ENCODE data around the gene PDPK1.

The PDPK1 gene

GRCh38 chr16:2501946-2502895 is 35.6 kb upstream of the PDPK1 start:
- TF ChIP-seq BACH2 (CRISPR knock-in tag; IDR thresholded peaks at IDR 0.05; ENCODE audit: borderline replicate concordance) = no peak
- TF ChIP-seq ESRRG (CRISPR knock-in tag; IDR thresholded peaks at IDR 0.05) = no peak
- TF ChIP-seq POU6F1 (CRISPR knock-in tag; IDR thresholded peaks at IDR 0.05; ENCODE audit: borderline replicate concordance, low read depth) = no peak
- TF ChIP-seq TCF4 (CRISPR knock-in tag; IDR thresholded peaks at IDR 0.05; ENCODE audit: borderline replicate concordance) = no peak
- TF ChIP-seq TOX (CRISPR knock-in tag; IDR thresholded peaks at IDR 0.05; ENCODE audit: borderline replicate concordance) = no peak
- TF ChIP-seq RARB (CRISPR knock-in tag; IDR thresholded peaks at IDR 0.05) = no peak
- TF ChIP-seq ARNTL (CRISPR knock-in tag; IDR thresholded peaks at IDR 0.05; ENCODE audit: borderline replicate concordance, low read depth) = no peak
- TF ChIP-seq ZC3H10 (CRISPR knock-in tag; IDR thresholded peaks at IDR 0.05) = no peak
- no peak for TF ChIP-seq PPARA (CRISPR knock-in tag; IDR thresholded peaks at IDR 0.05; ENCODE audit: borderline replicate concordance)
- TF ChIP-seq GLIS3 (CRISPR knock-in tag; IDR thresholded peaks at IDR 0.05) = no peak
- TF ChIP-seq ZFP3 (CRISPR knock-in tag; IDR thresholded peaks at IDR 0.05) = no peak
- no peak for TF ChIP-seq ZFP30 (CRISPR knock-in tag; IDR thresholded peaks at IDR 0.05)
- no peak for TF ChIP-seq ZNF70 (CRISPR knock-in tag; IDR thresholded peaks at IDR 0.05)
- TF ChIP-seq, protein P1, sequence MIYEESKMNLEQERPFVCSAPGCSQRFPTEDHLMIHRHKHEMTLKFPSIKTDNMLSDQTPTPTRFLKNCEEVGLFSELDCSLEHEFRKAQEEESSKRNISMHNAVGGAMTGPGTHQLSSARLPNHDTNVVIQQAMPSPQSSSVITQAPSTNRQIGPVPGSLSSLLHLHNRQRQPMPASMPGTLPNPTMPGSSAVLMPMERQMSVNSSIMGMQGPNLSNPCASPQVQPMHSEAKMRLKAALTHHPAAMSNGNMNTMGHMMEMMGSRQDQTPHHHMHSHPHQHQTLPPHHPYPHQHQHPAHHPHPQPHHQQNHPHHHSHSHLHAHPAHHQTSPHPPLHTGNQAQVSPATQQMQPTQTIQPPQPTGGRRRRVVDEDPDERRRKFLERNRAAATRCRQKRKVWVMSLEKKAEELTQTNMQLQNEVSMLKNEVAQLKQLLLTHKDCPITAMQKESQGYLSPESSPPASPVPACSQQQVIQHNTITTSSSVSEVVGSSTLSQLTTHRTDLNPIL (CRISPR knock-in tag; IDR thresholded peaks at IDR 0.05; ENCODE audit: low read depth) = no peak
- TF ChIP-seq OSR1 (CRISPR knock-in tag; IDR thresholded peaks at IDR 0.05) = no peak
- TF ChIP-seq PATZ1 (CRISPR knock-in tag; IDR thresholded peaks at IDR 0.05; ENCODE audit: borderline replicate concordance) = no peak
- TF ChIP-seq, protein P2, sequence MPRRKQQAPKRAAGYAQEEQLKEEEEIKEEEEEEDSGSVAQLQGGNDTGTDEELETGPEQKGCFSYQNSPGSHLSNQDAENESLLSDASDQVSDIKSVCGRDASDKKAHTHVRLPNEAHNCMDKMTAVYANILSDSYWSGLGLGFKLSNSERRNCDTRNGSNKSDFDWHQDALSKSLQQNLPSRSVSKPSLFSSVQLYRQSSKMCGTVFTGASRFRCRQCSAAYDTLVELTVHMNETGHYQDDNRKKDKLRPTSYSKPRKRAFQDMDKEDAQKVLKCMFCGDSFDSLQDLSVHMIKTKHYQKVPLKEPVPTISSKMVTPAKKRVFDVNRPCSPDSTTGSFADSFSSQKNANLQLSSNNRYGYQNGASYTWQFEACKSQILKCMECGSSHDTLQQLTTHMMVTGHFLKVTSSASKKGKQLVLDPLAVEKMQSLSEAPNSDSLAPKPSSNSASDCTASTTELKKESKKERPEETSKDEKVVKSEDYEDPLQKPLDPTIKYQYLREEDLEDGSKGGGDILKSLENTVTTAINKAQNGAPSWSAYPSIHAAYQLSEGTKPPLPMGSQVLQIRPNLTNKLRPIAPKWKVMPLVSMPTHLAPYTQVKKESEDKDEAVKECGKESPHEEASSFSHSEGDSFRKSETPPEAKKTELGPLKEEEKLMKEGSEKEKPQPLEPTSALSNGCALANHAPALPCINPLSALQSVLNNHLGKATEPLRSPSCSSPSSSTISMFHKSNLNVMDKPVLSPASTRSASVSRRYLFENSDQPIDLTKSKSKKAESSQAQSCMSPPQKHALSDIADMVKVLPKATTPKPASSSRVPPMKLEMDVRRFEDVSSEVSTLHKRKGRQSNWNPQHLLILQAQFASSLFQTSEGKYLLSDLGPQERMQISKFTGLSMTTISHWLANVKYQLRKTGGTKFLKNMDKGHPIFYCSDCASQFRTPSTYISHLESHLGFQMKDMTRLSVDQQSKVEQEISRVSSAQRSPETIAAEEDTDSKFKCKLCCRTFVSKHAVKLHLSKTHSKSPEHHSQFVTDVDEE (CRISPR knock-in tag; IDR thresholded peaks at IDR 0.05) = no peak
- TF ChIP-seq ZNF8 (CRISPR knock-in tag; IDR thresholded peaks at IDR 0.05) = no peak
- no peak for ATAC-seq

DNA sequence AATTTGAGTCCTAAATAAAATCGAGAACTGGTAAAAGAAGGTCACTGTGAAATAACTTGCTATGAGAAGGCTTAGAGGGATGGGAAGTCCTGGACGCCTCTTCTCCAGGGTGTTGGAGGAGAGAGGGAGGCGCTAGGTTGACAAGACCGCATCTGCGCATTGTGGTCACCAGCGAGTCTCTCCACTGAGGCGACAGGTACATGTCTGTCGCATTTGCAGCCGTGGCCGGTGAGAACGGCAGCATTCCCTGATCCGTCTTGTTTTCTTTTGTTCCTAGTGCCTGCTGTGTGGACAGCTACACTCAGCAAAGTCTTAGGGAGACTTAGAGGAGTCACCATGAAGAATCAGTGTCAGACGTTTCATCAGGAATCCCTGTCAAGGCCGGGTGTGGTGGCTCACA is 32.1 kb upstream of the PDPK1 start:
- ATAC-seq = no peak
- TF ChIP-seq ESRRG (CRISPR knock-in tag; IDR thresholded peaks at IDR 0.05) (no peak), ZNF8 (CRISPR knock-in tag; IDR thresholded peaks at IDR 0.05) (no peak), ZFP30 (CRISPR knock-in tag; IDR thresholded peaks at IDR 0.05) (no peak), PPARA (CRISPR knock-in tag; IDR thresholded peaks at IDR 0.05; ENCODE audit: borderline replicate concordance) (no peak), ZFP3 (CRISPR knock-in tag; IDR thresholded peaks at IDR 0.05) (no peak), OSR1 (CRISPR knock-in tag; IDR thresholded peaks at IDR 0.05) (no peak), TCF4 (CRISPR knock-in tag; IDR thresholded peaks at IDR 0.05; ENCODE audit: borderline replicate concordance) (no peak), GLIS3 (CRISPR knock-in tag; IDR thresholded peaks at IDR 0.05) (no peak), ISL1 (CRISPR knock-in tag; IDR thresholded peaks at IDR 0.05) (no peak), ZC3H10 (CRISPR knock-in tag; IDR thresholded peaks at IDR 0.05) (no peak), RARB (CRISPR knock-in tag; IDR thresholded peaks at IDR 0.05) (no peak), ZNF70 (CRISPR knock-in tag; IDR thresholded peaks at IDR 0.05) (no peak), ZNF565 (CRISPR knock-in tag; conservative IDR thresholded peaks at IDR 0.05; ENCODE audit: low read depth) (no peak), TOX (CRISPR knock-in tag; IDR thresholded peaks at IDR 0.05; ENCODE audit: borderline replicate concordance) (no peak), ARNTL (CRISPR knock-in tag; IDR thresholded peaks at IDR 0.05; ENCODE audit: borderline replicate concordance, low read depth) (no peak), CSRNP3 (CRISPR knock-in tag; IDR thresholded peaks at IDR 0.05) (no peak)
- TF ChIP-seq, protein P1 (CRISPR knock-in tag; IDR thresholded peaks at IDR 0.05; ENCODE audit: low read depth) = no peak
- TF ChIP-seq, protein P2 (CRISPR knock-in tag; IDR thresholded peaks at IDR 0.05) = no peak
